AG10803 (cell line): Measurements from ENCODE around the gene CHCHD1.
A peak's percentile ranks its signal among the peaks of the same experiment; 100 is the strongest.

Experiments used
- DNase-seq: peaks from one replicate; pipeline ENCODE4 v3.0.0; 2010; ENCODE audit warnings: low read depth
- H3K4me3 ChIP-seq: 2 replicates; pipeline ENCODE4 v1.5.1; 2011; ENCODE audit warnings: mild to moderate bottlenecking, low read length, control low read depth
- TF ChIP-seq, protein P1 (sequence below): conservative IDR thresholded peaks from 2 replicates; pipeline ENCODE4 v1.5.1; 2011; ENCODE audit warnings: mild to moderate bottlenecking, low read length, control low read depth, inconsistent platforms

CHCHD1 gene

DNA sequence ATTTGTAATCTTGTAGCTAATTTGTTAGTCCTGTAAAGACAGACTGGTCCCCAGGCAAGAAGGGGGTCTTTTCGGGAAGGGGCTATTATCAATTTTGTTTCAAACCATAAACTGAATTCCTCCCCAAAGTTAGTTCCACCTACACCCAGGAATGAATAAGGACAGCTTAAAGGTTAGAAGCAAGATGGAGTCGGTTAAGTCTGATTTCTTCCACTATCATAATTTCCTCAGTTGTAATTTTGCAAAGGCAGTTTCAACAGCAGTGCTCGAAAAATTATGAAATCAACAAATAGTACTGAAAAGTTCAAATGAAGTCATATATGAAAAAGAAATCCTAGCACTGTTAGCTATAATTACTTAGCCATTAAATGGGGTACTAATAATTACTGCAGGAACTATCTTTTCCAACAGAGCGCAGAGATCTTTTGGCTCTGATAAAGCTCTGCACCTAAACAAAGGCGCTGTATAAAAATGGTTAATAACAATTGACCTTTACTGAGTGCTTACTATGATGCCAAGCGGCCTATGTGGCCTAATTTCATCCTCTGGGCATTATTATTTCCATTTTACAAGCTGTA lies 38.4 kb upstream of the CHCHD1 start:
- no peak for DNase-seq
- H3K4me3 ChIP-seq: peak overlapping the region; percentile 98
- TF ChIP-seq, protein P1, sequence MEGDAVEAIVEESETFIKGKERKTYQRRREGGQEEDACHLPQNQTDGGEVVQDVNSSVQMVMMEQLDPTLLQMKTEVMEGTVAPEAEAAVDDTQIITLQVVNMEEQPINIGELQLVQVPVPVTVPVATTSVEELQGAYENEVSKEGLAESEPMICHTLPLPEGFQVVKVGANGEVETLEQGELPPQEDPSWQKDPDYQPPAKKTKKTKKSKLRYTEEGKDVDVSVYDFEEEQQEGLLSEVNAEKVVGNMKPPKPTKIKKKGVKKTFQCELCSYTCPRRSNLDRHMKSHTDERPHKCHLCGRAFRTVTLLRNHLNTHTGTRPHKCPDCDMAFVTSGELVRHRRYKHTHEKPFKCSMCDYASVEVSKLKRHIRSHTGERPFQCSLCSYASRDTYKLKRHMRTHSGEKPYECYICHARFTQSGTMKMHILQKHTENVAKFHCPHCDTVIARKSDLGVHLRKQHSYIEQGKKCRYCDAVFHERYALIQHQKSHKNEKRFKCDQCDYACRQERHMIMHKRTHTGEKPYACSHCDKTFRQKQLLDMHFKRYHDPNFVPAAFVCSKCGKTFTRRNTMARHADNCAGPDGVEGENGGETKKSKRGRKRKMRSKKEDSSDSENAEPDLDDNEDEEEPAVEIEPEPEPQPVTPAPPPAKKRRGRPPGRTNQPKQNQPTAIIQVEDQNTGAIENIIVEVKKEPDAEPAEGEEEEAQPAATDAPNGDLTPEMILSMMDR: no peak

DNA sequence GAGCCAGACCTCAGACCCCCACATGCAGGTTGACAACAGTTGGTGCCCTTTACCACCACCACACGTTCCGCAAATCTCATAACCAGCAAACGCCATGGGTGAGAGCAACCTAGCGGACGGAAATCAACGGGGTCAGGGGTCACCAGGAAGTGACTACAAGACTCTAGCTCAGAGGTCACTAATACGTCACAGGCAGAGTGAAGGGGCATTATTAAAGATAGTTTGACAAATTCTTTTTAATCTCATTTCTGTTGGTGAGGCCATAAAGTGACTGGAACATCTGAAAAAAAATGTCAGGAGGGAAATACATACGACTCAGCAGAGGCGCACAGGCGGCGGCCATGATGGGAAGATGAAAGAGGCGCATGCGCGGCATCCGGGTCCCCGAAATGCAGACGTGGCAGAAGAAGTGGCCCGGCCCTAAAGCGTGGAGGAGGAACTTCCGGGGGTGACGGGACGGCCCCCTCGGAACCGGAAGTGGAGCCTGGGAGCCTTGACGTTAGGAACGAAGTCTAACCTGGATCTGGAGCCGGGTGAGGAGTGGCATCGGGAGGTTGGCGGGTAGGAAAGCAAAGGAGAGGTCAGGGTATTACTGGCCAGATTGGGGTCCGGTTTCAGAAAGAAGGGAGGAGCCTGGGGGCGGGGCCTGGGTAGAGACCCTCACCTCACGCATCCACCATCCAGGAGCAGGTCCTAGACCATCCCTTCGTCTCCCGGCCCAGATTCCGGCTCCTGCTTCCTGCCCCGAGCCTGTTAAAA lies 37.8 kb upstream of the CHCHD1 start, which contains the start of gene SEC24C:
TSS of gene SEC24C (plus strand) at position 468 of the 759 bp plus-strand sequence. CDS start 2,461 bp downstream, outside the sequence.
- peak; percentile 94 for DNase-seq
- TF ChIP-seq, protein P1: 0 out of 2 replicates have a peak, but pooled peaks have one; percentile 5
- H3K4me3 ChIP-seq: peak within 1 kb of the TSS; percentile 98

DNA sequence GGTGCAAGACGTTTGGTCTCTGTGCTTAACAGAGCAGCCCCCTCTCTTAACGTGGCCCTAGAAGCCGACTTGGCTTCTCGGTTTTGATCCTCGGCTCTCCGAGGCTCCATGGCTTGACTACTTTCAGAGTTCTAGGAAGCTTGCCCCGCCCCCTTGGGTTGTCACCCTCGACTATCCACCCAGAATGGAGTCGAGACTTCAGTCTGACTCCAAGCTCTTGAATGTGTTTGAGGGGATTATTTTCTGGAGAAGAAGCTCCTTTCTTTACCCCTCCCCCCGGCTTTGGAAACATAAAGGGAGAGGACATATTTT lies 37.2 kb upstream of the CHCHD1 start:
- DNase-seq: peak; percentile 54
- TF ChIP-seq, protein P1: no peak
- peak overlapping the region; percentile 98 for H3K4me3 ChIP-seq

DNA sequence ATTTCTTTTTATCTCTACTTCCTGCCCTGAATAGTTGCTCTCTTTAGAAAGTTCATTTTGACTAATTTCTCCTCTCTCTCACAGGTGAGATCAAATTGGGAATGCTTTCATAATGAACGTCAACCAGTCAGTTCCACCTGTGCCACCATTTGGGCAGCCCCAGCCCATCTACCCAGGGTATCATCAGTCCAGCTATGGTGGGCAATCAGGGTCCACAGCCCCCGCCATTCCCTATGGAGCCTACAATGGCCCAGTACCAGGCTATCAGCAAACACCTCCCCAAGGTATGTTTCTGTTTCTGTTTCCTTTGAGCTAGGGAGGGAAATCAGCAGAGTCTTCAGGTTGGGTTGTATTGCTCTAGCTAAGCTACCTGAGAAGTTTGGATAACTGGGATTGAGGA lies 35.1 kb upstream of the CHCHD1 start:
- TF ChIP-seq, protein P1: no peak
- DNase-seq: no peak
- H3K4me3 ChIP-seq: no peak overlapping the region

DNA sequence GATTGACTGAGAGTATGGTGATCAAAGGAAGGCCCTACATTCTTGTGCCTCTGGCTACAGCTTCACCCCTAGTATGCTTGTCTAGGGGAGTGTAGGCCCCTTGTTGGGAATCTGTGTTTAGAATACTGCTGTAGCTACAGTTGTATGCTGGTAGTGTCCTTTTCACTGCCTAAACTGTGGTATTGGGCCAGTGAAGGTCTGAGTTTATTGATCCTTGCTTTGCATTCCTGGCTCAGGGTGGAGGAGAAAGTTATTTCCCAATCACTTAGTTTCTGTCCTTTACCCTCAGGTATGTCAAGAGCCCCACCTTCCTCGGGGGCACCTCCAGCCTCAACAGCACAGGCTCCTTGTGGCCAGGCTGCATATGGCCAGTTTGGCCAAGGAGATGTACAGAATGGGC lies 31.0 kb upstream of the CHCHD1 start:
- no peak for DNase-seq
- H3K4me3 ChIP-seq: no peak overlapping the region
- TF ChIP-seq, protein P1: no peak

DNA sequence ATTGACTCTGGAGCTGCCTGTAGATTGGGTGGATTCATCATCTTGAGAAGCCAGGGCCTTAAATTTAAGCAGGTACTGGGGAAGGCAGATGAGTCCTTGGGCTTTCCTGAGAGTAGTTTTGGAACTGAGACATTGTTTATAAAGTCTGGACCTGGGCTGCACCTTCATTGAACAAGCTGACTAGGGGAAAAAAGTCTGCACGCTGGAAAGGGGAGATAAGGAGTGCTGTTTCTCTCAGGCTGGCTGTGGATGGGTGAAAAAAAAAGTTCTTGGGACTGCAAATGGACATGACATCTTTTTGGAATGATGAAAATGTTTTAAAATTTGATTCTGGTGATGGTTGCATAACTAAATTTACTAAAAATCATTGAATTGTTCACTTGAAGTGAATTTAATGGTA lies 25.7 kb upstream of the CHCHD1 start:
- no peak for DNase-seq
- TF ChIP-seq, protein P1: no peak
- H3K4me3 ChIP-seq: no peak overlapping the region
